Measurements from ENCODE around the gene SGSH. TPM values are rescaled to one million over a fixed set of nuclear protein-coding genes. Genes with fewer than 3 reads are reported as not detected.

SGSH gene
- total RNA-seq, 1 experiment from 2014 or later = 5.9 TPM

- DNase-seq (ENCODE audit: low spot score) = no peak
Measured at GRCh38 chr17:80227156-80227555, 7.0 kb upstream of the SGSH start.

GRCh38 chr17:80225230-80225629 is 5.1 kb upstream of the SGSH start:
- DNase-seq (ENCODE audit: low spot score) = no peak

GRCh38 chr17:80224683-80225082 is 4.5 kb upstream of the SGSH start:
- no peak for DNase-seq (ENCODE audit: low spot score)

- DNase-seq (ENCODE audit: low spot score) = no peak
Measured at GRCh38 chr17:80223838-80224497, 3.8 kb upstream of the SGSH start.

GRCh38 chr17:80223142-80223815 is 3.1 kb upstream of the SGSH start:
- no peak for DNase-seq (ENCODE audit: low spot score)

- no peak for DNase-seq (ENCODE audit: low spot score)
Measured at GRCh38 chr17:80222376-80223141, 2.4 kb upstream of the SGSH start.

- DNase-seq (ENCODE audit: low spot score) = no peak
Measured at GRCh38 chr17:80221351-80222105, 1.4 kb upstream of the SGSH start.

- DNase-seq (ENCODE audit: low spot score) = no peak
Measured at GRCh38 chr17:80220736-80221215, 643 bp upstream of the SGSH start.

GRCh38 chr17:80219763-80220053 is 425 bp downstream of the SGSH start:
- no peak for DNase-seq (ENCODE audit: low spot score)

- peak; percentile 45 for DNase-seq (ENCODE audit: low spot score)
Measured at GRCh38 chr17:80219013-80219762, 945 bp downstream of the SGSH start.

GRCh38 chr17:80218391-80218790 is 1.7 kb downstream of the SGSH start:
- no peak for DNase-seq (ENCODE audit: low spot score)

GRCh38 chr17:80217703-80218362 is 2.3 kb downstream of the SGSH start:
- DNase-seq (ENCODE audit: low spot score) = no peak

GRCh38 chr17:80216473-80217456 is 3.4 kb downstream of the SGSH start:
- no peak for DNase-seq (ENCODE audit: low spot score)

- no peak for DNase-seq (ENCODE audit: low spot score)
Measured at GRCh38 chr17:80214878-80215210, 5.3 kb downstream of the SGSH start.

GRCh38 chr17:80214012-80214877 is 5.9 kb downstream of the SGSH start:
- DNase-seq (ENCODE audit: low spot score) = no peak

GRCh38 chr17:80213643-80213975 is 6.5 kb downstream of the SGSH start:
- no peak for DNase-seq (ENCODE audit: low spot score)

- no peak for DNase-seq (ENCODE audit: low spot score)
Measured at GRCh38 chr17:80212962-80213642, 7.0 kb downstream of the SGSH start.

GRCh38 chr17:80212511-80212910 is 7.6 kb downstream of the SGSH start:
- no peak for DNase-seq (ENCODE audit: low spot score)

Data from HT-29 (cell line).